GM23338 (cell line): Measurements from ENCODE around the gene PDE1A.

Source experiments
- CREB1 ChIP-seq: fragments of 250-450 bp; sonication (Bioruptor Pico); IDR thresholded peaks from 2 replicates; pipeline ENCODE4 v1.5.0; 2020; ENCODE audit warnings: low read depth, mild to moderate bottlenecking, moderate library complexity
- CTCF ChIP-seq, 2 experiments: fragments of 200-600 bp in 1 of 2; sonication (generic) in 1 of 2; conservative IDR thresholded peaks; 2 replicates each; pipeline versions ENCODE4 v1.5.1 to v1.6.1; 2016 to 2017; ENCODE audit warnings: antibody characterized with exemption in 2 of 2, low read depth in 2 of 2, mild to moderate bottlenecking in 2 of 2, moderate library complexity in 1 of 2
- ETS1 ChIP-seq: IDR thresholded peaks from 2 replicates; pipeline ENCODE4 v1.6.1; 2016; ENCODE audit warnings: antibody characterized with exemption
- EZH2 ChIP-seq: fragments of 200-600 bp; sonication (generic); IDR thresholded peaks from one replicate; pipeline ENCODE4 v1.8.0; 2017; ENCODE audit warnings: antibody characterized with exemption, mild to moderate bottlenecking, low read depth; ENCODE audit not compliant: unreplicated experiment
- EZH2phosphoT487 ChIP-seq: fragments of 200-600 bp; sonication (generic); IDR thresholded peaks from one replicate; pipeline ENCODE4 v1.8.1; 2018; ENCODE audit warnings: antibody characterized with exemption; ENCODE audit not compliant: unreplicated experiment
- POLR2AphosphoS5 ChIP-seq: IDR thresholded peaks from 2 replicates; pipeline ENCODE4 v1.6.1; 2016; ENCODE audit warnings: antibody characterized with exemption, low read depth
- REST ChIP-seq: IDR thresholded peaks from one replicate; pipeline ENCODE4 v1.6.1; 2018; ENCODE audit warnings: antibody characterized with exemption; ENCODE audit not compliant: unreplicated experiment
- STAT1 ChIP-seq: IDR thresholded peaks from one replicate; pipeline ENCODE4 v1.6.1; 2016; ENCODE audit warnings: antibody characterized with exemption; ENCODE audit not compliant: unreplicated experiment
- ZNF114 ChIP-seq: fragments of 250-450 bp; sonication (Bioruptor Pico); IDR thresholded peaks from 2 replicates; pipeline ENCODE4 v1.5.0; 2020; ENCODE audit warnings: mild to moderate bottlenecking, moderate library complexity

GRCh38 chr2:182117196-182117595 lies 309.6 kb downstream of the PDE1A start:
- TF ChIP-seq CTCF (conservative IDR thresholded peaks at IDR 0.05; ENCODE audit: low read depth in 2 of 2) (no peak), REST (no peak), ETS1 (no peak), EZH2 (no peak), EZH2phosphoT487 (no peak), CREB1 (CRISPR knock-in tag) (no peak), STAT1 (no peak), POLR2AphosphoS5 (no peak), ZNF114 (CRISPR knock-in tag) (no peak)
